H9 (cell line): ENCODE results near the gene TMEM30B. TPM values are rescaled to one million over a fixed set of nuclear protein-coding genes. Genes with fewer than 3 reads are reported as not detected.

ENCODE experiments used
- DNase-seq: peaks from one replicate; pipeline ENCODE4 v3.0.0-alpha.2; 2017
- H2AFZ ChIP-seq: one replicate; pipeline ENCODE4 v1.6.1; 2013; ENCODE audit warnings: mild to moderate bottlenecking, low read length, control low read depth, moderate library complexity
- H2AK5ac ChIP-seq: 2 replicates; pipeline ENCODE4 v1.6.1; 2013; ENCODE audit warnings: low read length, control low read depth, mixed read lengths; ENCODE audit not compliant: insufficient read length
- H2BK120ac ChIP-seq: one replicate; pipeline ENCODE4 v1.6.1; 2013; ENCODE audit warnings: low read depth, mild to moderate bottlenecking, low read length, control low read depth, inconsistent platforms; ENCODE audit not compliant: poor library complexity, severe bottlenecking
- H2BK12ac ChIP-seq: 2 replicates; pipeline ENCODE4 v1.6.1; 2013; ENCODE audit warnings: low read length, control low read depth, mixed read lengths, low read depth; ENCODE audit not compliant: insufficient read length
- H2BK15ac ChIP-seq: 2 replicates; pipeline ENCODE4 v1.6.1; 2013; ENCODE audit warnings: low read depth, low read length, control low read depth
- H2BK20ac ChIP-seq: one replicate; pipeline ENCODE4 v1.6.1; 2013; ENCODE audit warnings: low read depth, mild to moderate bottlenecking, low read length, control low read depth, inconsistent platforms; ENCODE audit not compliant: poor library complexity, severe bottlenecking
- H2BK5ac ChIP-seq: 2 replicates; pipeline ENCODE4 v1.6.1; 2013; ENCODE audit warnings: low read length, control low read depth, mixed read lengths; ENCODE audit not compliant: insufficient read length
- H3K14ac ChIP-seq: 2 replicates; pipeline ENCODE4 v1.6.1; 2013; ENCODE audit warnings: low read length, control low read depth; ENCODE audit not compliant: insufficient read depth
- H3K18ac ChIP-seq: 2 replicates; pipeline ENCODE4 v1.6.1; 2013; ENCODE audit warnings: low read depth, mild to moderate bottlenecking, mixed read lengths, low read length, control low read depth; ENCODE audit not compliant: insufficient read length
- H3K23ac ChIP-seq: 2 replicates; pipeline ENCODE4 v1.6.1; 2013; ENCODE audit warnings: low read length, control low read depth, mixed read lengths, low read depth; ENCODE audit not compliant: insufficient read length
- H3K23me2 ChIP-seq: 2 replicates; pipeline ENCODE4 v1.6.1; 2013; ENCODE audit warnings: low read depth, mild to moderate bottlenecking, mixed read lengths, low read length, control low read depth; ENCODE audit not compliant: insufficient read length, poor library complexity, severe bottlenecking
- H3K27ac ChIP-seq: 2 replicates; pipeline ENCODE4 v1.5.1; 2013; ENCODE audit warnings: low read length, control low read depth, mixed read lengths, low read depth; ENCODE audit not compliant: insufficient read length
- H3K27me3 ChIP-seq: 2 replicates; pipeline ENCODE4 v1.6.1; 2013; ENCODE audit warnings: low read length, control low read depth, inconsistent platforms; ENCODE audit not compliant: insufficient read depth
- H3K4ac ChIP-seq: 2 replicates; pipeline ENCODE4 v1.6.1; 2013; ENCODE audit warnings: low read depth, mild to moderate bottlenecking, control low read depth, inconsistent platforms, low read length, moderate library complexity
- H3K4me1 ChIP-seq: 2 replicates; pipeline ENCODE4 v1.6.1; 2013; ENCODE audit warnings: low read length, control low read depth, inconsistent platforms; ENCODE audit not compliant: insufficient read depth
- H3K4me2 ChIP-seq: 2 replicates; pipeline ENCODE4 v1.6.1; 2013; ENCODE audit warnings: low read length, control low read depth, mixed read lengths; ENCODE audit not compliant: insufficient read length, insufficient read depth
- H3K56ac ChIP-seq: 2 replicates; pipeline ENCODE4 v1.6.1; 2013; ENCODE audit warnings: low read depth, mild to moderate bottlenecking, mixed read lengths, low read length, control low read depth; ENCODE audit not compliant: insufficient read length
- H3K79me1 ChIP-seq: 2 replicates; pipeline ENCODE4 v1.6.1; 2013; ENCODE audit warnings: low read depth, mild to moderate bottlenecking, moderate library complexity, low read length, control low read depth, inconsistent platforms; ENCODE audit not compliant: insufficient read depth, poor library complexity, severe bottlenecking
- H3K79me2 ChIP-seq: 2 replicates; pipeline ENCODE4 v1.6.1; 2013; ENCODE audit warnings: low read length, control low read depth, inconsistent platforms; ENCODE audit not compliant: insufficient read depth
- H3K9ac ChIP-seq: 2 replicates; pipeline ENCODE4 v1.6.1; 2013; ENCODE audit warnings: low read length, control low read depth, mixed read lengths; ENCODE audit not compliant: insufficient read length; ENCODE audit errors: extremely low read depth
- H3K9me3 ChIP-seq: one replicate; pipeline ENCODE4 v1.6.1; 2013; ENCODE audit warnings: low read depth, low read length, inconsistent platforms; ENCODE audit not compliant: control insufficient read depth
- H3T11ph ChIP-seq: one replicate; pipeline ENCODE4 v1.6.1; 2013; ENCODE audit warnings: mild to moderate bottlenecking, low read length, control low read depth, inconsistent platforms
- H4K20me1 ChIP-seq: one replicate; pipeline ENCODE4 v1.6.1; 2013; ENCODE audit not compliant: control insufficient read depth, insufficient read length, insufficient read depth
- H4K5ac ChIP-seq: 2 replicates; pipeline ENCODE4 v1.6.1; 2013; ENCODE audit warnings: low read depth, mild to moderate bottlenecking, mixed read lengths, low read length, control low read depth; ENCODE audit not compliant: insufficient read length
- H4K8ac ChIP-seq: replicated peaks from 2 replicates; pipeline ENCODE4 v1.6.1; 2013; ENCODE audit warnings: low read length, control low read depth, mixed read lengths, low read depth; ENCODE audit not compliant: insufficient read length
- H4K91ac ChIP-seq: 2 replicates; pipeline ENCODE4 v1.6.1; 2013; ENCODE audit warnings: low read depth, mild to moderate bottlenecking, moderate library complexity, mixed read lengths, low read length, control low read depth; ENCODE audit not compliant: insufficient read length
- H3K27ac Mint-ChIP-seq, 3 experiments: 2 replicates in 2 of 3; 3 replicates in 1 of 3; pipeline ENCODE4 v1.8.0; 2020 to 2021; ENCODE audit warnings: mixed read lengths in 3 of 3, mild to moderate bottlenecking in 1 of 3, moderate library complexity in 1 of 3
- H3K27me3 Mint-ChIP-seq: 2 replicates; pipeline ENCODE4 v1.8.0; 2021; ENCODE audit warnings: low read depth, mild to moderate bottlenecking, moderate library complexity, mixed read lengths
- H3K36me3 Mint-ChIP-seq, 3 experiments: 2 replicates in 2 of 3; 3 replicates in 1 of 3; pipeline ENCODE4 v1.8.0; 2020 to 2021; ENCODE audit warnings: low read depth in 3 of 3, mixed read lengths in 3 of 3; ENCODE audit not compliant: insufficient read depth in 1 of 3
- H3K4me1 Mint-ChIP-seq, 2 experiments: 2 replicates each; pipeline ENCODE4 v1.8.0; 2020; ENCODE audit warnings: mixed read lengths in 2 of 2
- H3K4me3 Mint-ChIP-seq, 2 experiments: 2 replicates in 1 of 2; 3 replicates in 1 of 2; pipeline ENCODE4 v1.8.0; 2020 to 2021; ENCODE audit warnings: mild to moderate bottlenecking in 2 of 2, mixed read lengths in 2 of 2, moderate library complexity in 1 of 2
- H3K9me3 Mint-ChIP-seq, 2 experiments: 2 replicates in 1 of 2; 3 replicates in 1 of 2; pipeline ENCODE4 v1.8.0; 2020; ENCODE audit warnings: mild to moderate bottlenecking in 2 of 2, mixed read lengths in 2 of 2, moderate library complexity in 1 of 2
- CTCF ChIP-seq: fragments of 200-600 bp; sonication (generic); conservative IDR thresholded peaks from 3 replicates; pipeline ENCODE4 v1.8.0; 2021; ENCODE audit warnings: antibody characterized with exemption, mild to moderate bottlenecking
- WGBS: extraction: QIAGEN DNeasy Blood & Tissue Kit; methylation state at CpG from one replicate; pipeline ENCODE4 v1.1.7; 2013; ENCODE audit warnings: missing lambda C conversion rate, low lambda C conversion rate, mixed read lengths; ENCODE audit not compliant: insufficient read length; ENCODE audit errors: extremely low coverage; 5-methylcytosine and 5-hydroxymethylcytosine counted together
- total RNA-seq: library from RNA; stranded (reverse); gene quantifications from 2 replicates; pipeline ENCODE4 v1.2.1, GENCODE V29; 2021

The TMEM30B gene
- total RNA-seq, 1 experiment from 2014 or later = 12.2 TPM

DNA sequence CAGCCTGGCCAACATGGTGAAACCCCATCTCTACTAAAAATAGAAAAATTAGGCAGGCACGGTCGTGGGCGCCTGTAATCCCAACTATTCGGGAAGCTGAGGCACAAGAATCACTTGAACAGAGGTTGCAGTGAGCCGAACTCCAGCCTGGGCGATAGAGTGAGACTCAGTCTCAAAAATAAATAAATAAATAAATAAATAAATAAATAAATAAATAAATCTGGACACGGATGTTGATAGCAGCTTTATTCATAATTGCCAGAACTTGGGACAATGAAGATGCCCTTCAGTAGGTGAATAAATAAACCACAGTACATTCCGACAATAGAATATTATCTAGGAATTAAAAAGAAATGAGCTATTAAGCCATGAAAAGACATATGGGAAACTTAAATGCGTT lies 31.1 kb downstream of the TMEM30B start:
- peaks cover 25% of the 10 kb centered on the region for H3K27me3 Mint-ChIP-seq
- H2BK120ac ChIP-seq = no peak overlapping the region
- no peak overlapping the region for H2BK20ac ChIP-seq
- no peak overlapping the region for H2AFZ ChIP-seq
- H3K79me1 ChIP-seq = no peaks in the 10 kb centered on the region
- H3K14ac ChIP-seq = no peak overlapping the region
- H3K4me3 Mint-ChIP-seq = no peak overlapping the region
- H3K56ac ChIP-seq = no peak overlapping the region
- no peak overlapping the region for H2BK12ac ChIP-seq
- H3K27ac Mint-ChIP-seq = no peak overlapping the region
- no peak overlapping the region for H4K5ac ChIP-seq
- no CpG with 5 or more reads among the region's 9 CpGs for WGBS
- H3K36me3 Mint-ChIP-seq = no peaks in the 10 kb centered on the region
- no peak overlapping the region for H3K18ac ChIP-seq
- H3K9me3 Mint-ChIP-seq = no peaks in the 10 kb centered on the region
- H3K23ac ChIP-seq = no peak overlapping the region
- no peaks in the 10 kb centered on the region for H3K23me2 ChIP-seq
- H2BK5ac ChIP-seq = no peak overlapping the region
- H4K91ac ChIP-seq = no peak overlapping the region
- H3K4me2 ChIP-seq = no peak overlapping the region
- no peak overlapping the region for H2BK15ac ChIP-seq
- no peak overlapping the region for H3T11ph ChIP-seq
- no peak for DNase-seq
- H3K9me3 ChIP-seq = no peaks in the 10 kb centered on the region
- H4K8ac ChIP-seq = no peak overlapping the region
- no peak overlapping the region for H2AK5ac ChIP-seq
- no peaks in the 10 kb centered on the region for H3K79me2 ChIP-seq
- TF ChIP-seq CTCF = no peak
- no peak overlapping the region for H3K9ac ChIP-seq
- H3K4me1 Mint-ChIP-seq = peaks cover 11 to 16% of the 10 kb centered on the region in 2 experiments
- H3K27ac ChIP-seq = no peak overlapping the region
- no peak overlapping the region for H3K4ac ChIP-seq
- H3K27me3 ChIP-seq = no peaks in the 10 kb centered on the region
- no peaks in the 10 kb centered on the region for H4K20me1 ChIP-seq
- H3K4me1 ChIP-seq = no peaks in the 10 kb centered on the region; the same call in 1 of the 2 replicates
